Loucy (cell line): ENCODE results near the gene UGT1A9.
A peak's percentile ranks its signal among the peaks of the same experiment; 100 is the strongest.
"Not testable (repeated sequence)": the region's sequence is repeated elsewhere in the genome, so short reads cannot be mapped to it uniquely, and the experiment has no call there.

Source experiments
- H2AFZ ChIP-seq: fragments of 200-600 bp; sonication (generic); 2 replicates; pipeline ENCODE4 v1.6.0; 2016; ENCODE audit warnings: antibody characterized with exemption, mild to moderate bottlenecking, low read length, moderate library complexity
- H3F3A ChIP-seq: fragments of 200-600 bp; 2 replicates; pipeline ENCODE4 v1.6.0; 2016; ENCODE audit warnings: antibody characterized with exemption, low read depth, mild to moderate bottlenecking
- H3K27me3 ChIP-seq: fragments of 200-600 bp; sonication (generic); 2 replicates; pipeline ENCODE4 v1.6.1; 2014; ENCODE audit warnings: low read length, mild to moderate bottlenecking; ENCODE audit not compliant: insufficient read depth, poor library complexity, severe bottlenecking
- H3K36me3 ChIP-seq: fragments of 200-600 bp; sonication (generic); 2 replicates; pipeline ENCODE4 v1.6.1; 2016; ENCODE audit warnings: low read length; ENCODE audit not compliant: insufficient read depth
- H3K4me1 ChIP-seq: fragments of 200-600 bp; sonication (generic); 2 replicates; pipeline ENCODE4 v1.5.1; 2014; ENCODE audit warnings: low read length, mild to moderate bottlenecking; ENCODE audit not compliant: insufficient read depth, poor library complexity, severe bottlenecking
- H3K4me2 ChIP-seq: fragments of 200-600 bp; sonication (generic); 2 replicates; pipeline ENCODE4 v1.6.0; 2014; ENCODE audit warnings: antibody characterized with exemption, low read length, low read depth, mild to moderate bottlenecking; ENCODE audit not compliant: poor library complexity, severe bottlenecking
- H3K4me3 ChIP-seq: fragments of 200-600 bp; sonication (generic); 2 replicates; pipeline ENCODE4 v1.5.1; 2014; ENCODE audit warnings: low read length, mild to moderate bottlenecking, mixed read lengths; ENCODE audit not compliant: poor library complexity, severe bottlenecking
- H3K79me2 ChIP-seq: fragments of 200-600 bp; sonication (generic); 2 replicates; pipeline ENCODE4 v1.6.1; 2014; ENCODE audit warnings: low read length; ENCODE audit not compliant: insufficient read depth
- H3K9ac ChIP-seq: fragments of 200-600 bp; sonication (generic); 2 replicates; pipeline ENCODE4 v1.6.0; 2014; ENCODE audit warnings: mild to moderate bottlenecking, low read depth, low read length, moderate library complexity; ENCODE audit not compliant: poor library complexity, severe bottlenecking
- H3K9me2 ChIP-seq: fragments of 200-600 bp; sonication (generic); replicated peaks from 2 replicates; pipeline ENCODE4 v1.6.1; 2016; ENCODE audit warnings: low read depth, low read length, mixed read lengths
- H3K9me3 ChIP-seq: fragments of 200-600 bp; sonication (generic); 2 replicates; pipeline ENCODE4 v1.6.1; 2014; ENCODE audit warnings: mild to moderate bottlenecking, antibody characterized with exemption, low read length, low read depth; ENCODE audit not compliant: insufficient read depth
- H4K20me1 ChIP-seq: fragments of 200-600 bp; sonication (generic); 2 replicates; pipeline ENCODE4 v1.6.0; 2014; ENCODE audit warnings: antibody characterized with exemption, low read length, mild to moderate bottlenecking; ENCODE audit not compliant: insufficient read depth, poor library complexity, severe bottlenecking
- CTCF ChIP-seq: fragments of 200-600 bp; sonication (generic); conservative IDR thresholded peaks from 2 replicates; pipeline ENCODE4 v1.5.1; 2014; ENCODE audit warnings: mild to moderate bottlenecking, antibody characterized with exemption, low read length
- EZH2phosphoT487 ChIP-seq: fragments of 200-600 bp; IDR thresholded peaks from 2 replicates; pipeline ENCODE4 v1.6.1; 2018; ENCODE audit warnings: antibody characterized with exemption, mild to moderate bottlenecking, moderate library complexity, borderline replicate concordance

Gene UGT1A9

GRCh38 chr2:233638836-233639235, 32.9 kb upstream of the UGT1A9 start:
- no peaks in the 10 kb centered on the region for H3K4me1 ChIP-seq
- TF ChIP-seq EZH2phosphoT487 (no peak), CTCF (no peak; the same call in 1 of the 2 replicates)
- no peaks in the 10 kb centered on the region for H3K36me3 ChIP-seq
- H4K20me1 ChIP-seq, result no peaks in the 10 kb centered on the region
- no peak overlapping the region for H3K4me2 ChIP-seq
- H3K4me3 ChIP-seq, result no peak overlapping the region
- H3K9ac ChIP-seq, result no peak overlapping the region
- 0 out of 2 replicates have a peak overlapping the region, but pooled peaks have one; percentile 16 for H2AFZ ChIP-seq
- no peaks in the 10 kb centered on the region for H3K9me3 ChIP-seq
- H3F3A ChIP-seq, result no peaks in the 10 kb centered on the region
- H3K79me2 ChIP-seq, result no peaks in the 10 kb centered on the region
- no peaks in the 10 kb centered on the region for H3K9me2 ChIP-seq
- H3K27me3 ChIP-seq, result no peaks in the 10 kb centered on the region

- Histone ChIP-seq H3K9me2 (no peaks in the 10 kb centered on the region), H3K4me1 (no peaks in the 10 kb centered on the region), H3K4me2 (no peak overlapping the region), H3K9me3 (no peaks in the 10 kb centered on the region), H4K20me1 (no peaks in the 10 kb centered on the region), H3K4me3 (no peak overlapping the region), H3K79me2 (no peaks in the 10 kb centered on the region), H3K27me3 (no peaks in the 10 kb centered on the region), H3K9ac (no peak overlapping the region), H3F3A (no peaks in the 10 kb centered on the region), H3K36me3 (no peaks in the 10 kb centered on the region), H2AFZ (no peak overlapping the region)
- no peak for TF ChIP-seq CTCF
- no peak for TF ChIP-seq EZH2phosphoT487
Observed at GRCh38 chr2:233639860-233640259, 31.8 kb upstream of the UGT1A9 start.

GRCh38 chr2:233643128-233643527, 28.6 kb upstream of the UGT1A9 start:
- H3K9me2 ChIP-seq, result no peaks in the 10 kb centered on the region
- no peak overlapping the region for H3K9ac ChIP-seq
- H3K9me3 ChIP-seq, result peaks cover 3% of the 10 kb centered on the region; the same call in 1 of the 2 replicates
- H4K20me1 ChIP-seq, result no peaks in the 10 kb centered on the region
- H2AFZ ChIP-seq, result no peak overlapping the region
- no peak overlapping the region for H3K4me2 ChIP-seq
- H3K27me3 ChIP-seq, result no peaks in the 10 kb centered on the region
- no peaks in the 10 kb centered on the region for H3K79me2 ChIP-seq
- no peak overlapping the region for H3K4me3 ChIP-seq
- peak; percentile 41 for TF ChIP-seq CTCF
- no peak for TF ChIP-seq EZH2phosphoT487
- H3K36me3 ChIP-seq, result no peaks in the 10 kb centered on the region
- no peaks in the 10 kb centered on the region for H3F3A ChIP-seq
- H3K4me1 ChIP-seq, result no peaks in the 10 kb centered on the region

GRCh38 chr2:233646033-233646432, 25.7 kb upstream of the UGT1A9 start:
- H3K9me3 ChIP-seq, H3K36me3 ChIP-seq, H3K9ac ChIP-seq, H3K27me3 ChIP-seq, H3K4me2 ChIP-seq, H3K4me1 ChIP-seq, H3K79me2 ChIP-seq, H3F3A ChIP-seq, H4K20me1 ChIP-seq, H3K4me3 ChIP-seq, H2AFZ ChIP-seq, H3K9me2 ChIP-seq: not testable (repeated sequence)
